Brain pericyte (primary cell): ENCODE results near the gene AAGAB.
"Not testable (repeated sequence)": the region's sequence is repeated elsewhere in the genome, so short reads cannot be mapped to it uniquely, and the experiment has no call there.

ENCODE experiments used
- DNase-seq: peaks from one replicate; pipeline ENCODE4 v3.0.0-alpha.2; 2012; ENCODE audit warnings: low read depth, low spot score

Gene AAGAB

DNA sequence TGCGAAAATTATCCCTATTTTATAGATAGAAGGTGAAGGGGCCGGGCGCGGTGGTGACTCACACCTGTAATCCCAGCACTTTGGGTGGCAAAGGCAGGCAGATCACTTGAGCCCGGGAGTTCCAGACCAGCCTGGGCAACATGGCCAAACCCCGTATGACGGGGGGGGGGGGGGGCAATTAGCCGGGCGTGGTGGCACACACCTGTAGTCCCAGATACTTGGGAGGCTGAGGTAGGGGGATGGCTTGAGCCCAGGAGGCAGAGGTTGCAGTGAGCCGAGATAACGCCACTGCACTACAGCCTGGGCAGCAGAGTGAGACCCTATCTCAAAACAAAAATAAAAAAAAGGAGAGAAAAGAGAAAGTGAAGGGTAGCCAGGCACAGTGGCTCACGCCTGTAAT lies 1.4 kb downstream of the AAGAB start:
- no peak for DNase-seq

DNA sequence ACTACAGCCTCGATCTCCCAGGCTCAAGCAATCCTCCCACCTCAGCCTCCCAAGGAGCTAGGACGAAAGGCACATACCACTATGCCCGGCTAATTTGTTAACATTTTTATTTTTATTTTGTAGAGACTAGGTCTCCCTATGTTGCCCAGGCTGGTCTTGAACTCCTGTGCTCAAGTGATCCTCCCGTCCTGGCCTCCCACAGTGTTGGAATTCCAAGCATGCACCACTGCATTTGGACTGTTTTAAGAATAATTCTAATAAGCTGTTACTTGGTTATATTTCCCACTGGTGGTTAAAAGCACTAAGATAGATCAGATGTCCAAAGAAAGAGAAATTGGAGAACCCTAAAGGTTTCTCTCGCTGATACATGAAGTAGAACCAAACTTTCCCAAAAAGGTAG lies 3.1 kb downstream of the AAGAB start:
- no peak for DNase-seq

GRCh38 chr15:67249830-67250229 lies 4.6 kb downstream of the AAGAB start:
- DNase-seq: no peak

GRCh38 chr15:67248011-67248505 lies 6.4 kb downstream of the AAGAB start:
- no peak for DNase-seq

DNA sequence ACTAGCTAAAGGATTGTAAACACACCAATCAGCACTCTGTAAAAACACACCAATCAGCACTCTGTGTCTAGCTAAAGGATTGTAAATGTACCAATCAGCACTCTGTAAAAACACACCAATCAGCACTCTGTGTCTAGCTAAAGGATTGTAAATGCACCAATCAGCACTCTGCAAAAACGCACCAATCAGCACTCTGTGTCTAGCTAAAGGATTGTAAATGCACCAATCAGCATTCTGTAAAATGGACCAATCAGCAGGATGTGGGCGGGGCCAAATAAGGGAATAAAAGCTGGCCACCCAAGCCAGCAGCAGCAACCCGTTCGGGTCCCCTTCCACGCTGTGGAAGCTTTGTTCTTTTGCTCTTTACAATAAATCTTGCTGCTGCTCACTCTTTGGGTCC lies 7.9 kb downstream of the AAGAB start:
- DNase-seq: not testable (repeated sequence)

GRCh38 chr15:67244971-67245478 lies 9.4 kb downstream of the AAGAB start:
- DNase-seq: no peak

GRCh38 chr15:67242708-67243111 lies 11.8 kb downstream of the AAGAB start:
- no peak for DNase-seq

- DNase-seq: no peak
Measured at GRCh38 chr15:67241132-67241855, 13.2 kb downstream of the AAGAB start.

DNA sequence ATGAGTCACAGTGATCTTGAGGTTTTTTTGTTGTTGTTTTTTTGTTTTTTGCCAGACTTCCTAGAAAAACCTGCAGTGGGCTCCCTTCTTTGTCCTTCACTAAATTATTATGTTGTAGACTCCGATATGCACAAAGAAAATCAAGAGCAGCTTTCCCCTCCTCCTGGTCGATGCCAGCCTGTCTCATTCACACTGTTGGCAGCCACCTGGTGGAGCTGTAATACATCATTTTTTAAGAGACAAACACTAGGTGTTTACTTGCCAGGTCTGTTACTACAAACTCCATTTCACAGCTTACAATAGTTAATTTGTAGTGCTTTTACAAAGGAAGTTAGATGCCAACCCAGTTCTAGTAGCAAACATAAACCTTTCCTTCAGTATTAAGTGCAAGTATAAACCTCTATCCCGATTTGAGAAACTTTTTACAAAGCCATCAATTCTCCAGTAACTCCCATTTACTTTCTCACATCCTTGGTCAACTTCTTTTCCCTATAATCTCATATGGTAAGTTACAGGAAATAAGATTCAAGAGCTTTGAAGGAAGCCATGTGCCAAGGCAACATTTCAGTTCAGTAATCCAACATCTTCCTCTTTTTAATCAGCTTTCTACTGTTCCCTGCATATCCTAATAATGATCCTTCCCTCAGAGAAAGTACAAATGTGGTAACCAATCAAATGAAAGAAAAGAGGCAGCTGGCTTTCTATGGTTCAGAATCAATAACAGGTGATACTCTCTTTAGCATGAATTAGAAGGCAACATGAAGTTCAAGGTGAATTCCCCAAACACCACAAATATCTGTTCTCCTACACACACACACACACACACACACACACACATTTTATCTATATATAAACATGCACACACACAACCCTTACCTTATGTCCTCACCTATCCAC lies 14.0 kb downstream of the AAGAB start:
- DNase-seq: no peak

GRCh38 chr15:67232591-67232990 lies 21.9 kb downstream of the AAGAB start:
- DNase-seq: no peak

DNA sequence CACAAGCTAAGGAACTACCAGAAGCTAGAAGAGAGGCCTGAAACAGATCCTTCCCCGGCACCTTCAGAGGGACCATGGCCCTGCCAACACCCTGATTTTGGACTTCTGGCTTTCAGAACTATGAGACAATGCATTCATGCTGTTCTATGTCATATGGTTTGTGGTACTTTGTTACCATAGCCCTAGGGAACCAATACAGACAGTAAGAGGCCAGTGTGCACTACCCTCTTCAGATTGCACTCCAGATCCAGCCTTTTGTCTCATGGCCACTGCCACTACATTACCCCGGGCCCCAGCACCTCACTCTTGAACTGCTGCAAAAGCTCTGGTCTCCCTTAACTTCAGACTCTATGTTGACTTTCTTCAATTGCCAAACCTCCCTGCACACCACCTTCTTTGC lies 24.0 kb downstream of the AAGAB start:
- no peak for DNase-seq

- no peak for DNase-seq
Measured at GRCh38 chr15:67228286-67228685, 26.2 kb downstream of the AAGAB start.

DNA sequence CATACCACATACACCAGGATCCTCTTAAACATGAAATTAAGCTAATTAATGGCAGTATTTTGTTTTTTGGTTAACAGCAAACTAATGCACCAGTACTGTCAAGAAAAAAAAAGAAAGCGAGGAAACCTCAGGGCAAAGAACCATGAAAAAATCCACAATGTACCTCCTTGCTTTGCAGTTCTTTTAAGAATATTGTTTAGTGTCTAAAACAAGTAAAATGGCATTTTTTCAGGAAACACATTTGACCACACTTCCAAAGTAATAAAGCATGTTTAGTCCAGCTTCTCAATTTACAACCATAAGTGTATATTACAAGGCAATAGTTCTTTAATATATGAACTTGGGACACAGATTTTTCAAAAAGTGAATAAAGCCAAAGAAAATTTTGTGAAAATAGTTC lies 26.6 kb downstream of the AAGAB start:
- DNase-seq: no peak

DNA sequence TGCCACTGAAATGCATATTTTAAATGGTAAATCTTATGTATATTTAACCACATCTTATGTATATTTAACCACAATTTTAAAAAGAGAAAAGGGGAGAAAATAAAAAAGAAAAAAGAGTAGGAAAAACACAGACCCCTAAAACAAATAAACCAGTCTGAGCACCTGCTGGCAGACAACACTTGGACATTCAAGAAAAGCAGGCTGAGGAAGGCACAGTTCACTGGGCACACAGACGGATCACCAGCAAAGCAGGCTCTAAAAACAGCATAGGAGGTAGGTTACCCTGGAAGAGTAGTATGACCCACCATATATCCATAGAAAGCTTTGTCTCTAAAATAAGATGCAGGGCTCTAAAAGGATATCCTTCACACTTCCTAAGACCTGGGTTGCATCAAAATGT lies 27.0 kb downstream of the AAGAB start:
- no peak for DNase-seq

GRCh38 chr15:67225336-67225735 lies 29.1 kb downstream of the AAGAB start:
- DNase-seq: no peak

GRCh38 chr15:67224889-67225288 lies 29.6 kb downstream of the AAGAB start:
- DNase-seq: no peak

DNA sequence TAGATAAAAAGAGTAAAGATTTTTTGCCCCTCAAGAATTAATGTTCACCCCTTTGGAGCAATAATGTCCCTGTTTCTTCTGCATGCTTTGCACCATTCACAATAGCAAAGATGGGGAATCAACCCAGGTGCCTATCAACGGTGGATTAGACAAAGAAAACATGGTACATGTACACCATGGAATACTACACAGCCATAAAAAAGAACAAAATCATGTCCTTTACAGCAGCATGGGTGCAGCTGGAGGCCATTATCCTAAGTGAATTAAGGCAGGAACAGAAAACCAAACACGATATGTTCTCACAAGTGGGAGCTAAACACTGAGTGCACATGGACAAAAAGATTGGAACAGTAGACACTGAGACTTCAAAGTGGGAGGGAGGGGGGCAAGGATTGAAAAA lies 35.2 kb downstream of the AAGAB start:
- no peak for DNase-seq

DNA sequence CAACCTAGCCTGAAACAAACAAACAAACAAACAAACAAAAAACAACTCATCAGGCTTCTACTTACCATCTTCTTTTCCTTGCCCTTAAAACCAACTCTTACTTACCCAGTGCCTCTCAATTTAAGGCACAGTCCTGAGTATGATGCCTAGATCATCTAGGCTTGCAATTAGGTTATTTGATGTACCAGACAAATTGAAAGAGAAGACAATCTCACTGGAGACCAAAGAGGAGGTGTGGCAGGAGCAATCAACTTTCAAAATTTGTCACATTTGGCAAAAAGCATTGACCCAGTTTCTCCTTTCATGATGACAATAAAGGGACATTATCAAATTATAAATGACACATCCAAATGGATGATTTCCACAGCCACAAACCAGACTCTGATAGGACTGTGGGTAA lies 36.0 kb downstream of the AAGAB start:
- no peak for DNase-seq

- DNase-seq: no peak
Measured at GRCh38 chr15:67216859-67217258, 37.6 kb downstream of the AAGAB start.

GRCh38 chr15:67215102-67215501 lies 39.4 kb downstream of the AAGAB start:
- DNase-seq: no peak

GRCh38 chr15:67212684-67213367 lies 41.6 kb downstream of the AAGAB start:
- no peak for DNase-seq

- DNase-seq: no peak
Measured at GRCh38 chr15:67210555-67211168, 43.8 kb downstream of the AAGAB start.
